Activated CD8-positive, alpha-beta T cell treated with anti-CD3 and anti-CD28 coated beads, Interleukin-2, amount 10 ng/mL, durations not matched to agents 7 days and 5 days (primary cell): ENCODE data around the gene LRRC4. TPM values are rescaled to one million over a fixed set of nuclear protein-coding genes. Genes with fewer than 3 reads are reported as not detected.
A peak's percentile ranks its signal among the peaks of the same experiment; 100 is the strongest.

Experiments
- ATAC-seq: fragments of 150-1000 bp; cut with Tn5 transposase; one replicate; pipeline ENCODE4 v1.10.0; 2021; ENCODE audit warnings: moderate library complexity
- CTCF ChIA-PET: fragments of 350-600 bp; sonication (Branson Sonifier 250); formaldehyde crosslinking; loops from one replicate; lab custom pipeline; 2021; ENCODE audit warnings: antibody characterized with exemption; lab: Charles Lee
- POLR2A ChIA-PET: fragments of 350-600 bp; sonication (Branson Sonifier 250); formaldehyde crosslinking; loops from one replicate; lab custom pipeline; 2021; ENCODE audit warnings: antibody characterized with exemption; lab: Charles Lee
- DNase-seq: peaks from one replicate; pipeline ENCODE4 v3.0.0-alpha.2; 2020
- H3K27ac Mint-ChIP-seq: one replicate; pipeline ENCODE4 v1.8.0; 2021; ENCODE audit warnings: mild to moderate bottlenecking, mixed read lengths
- H3K27me3 Mint-ChIP-seq: one replicate; pipeline ENCODE4 v1.8.0; 2021; ENCODE audit warnings: low read depth, mixed read lengths
- H3K36me3 Mint-ChIP-seq: one replicate; pipeline ENCODE4 v1.8.0; 2021; ENCODE audit warnings: low read depth, mixed read lengths
- H3K4me1 Mint-ChIP-seq: one replicate; pipeline ENCODE4 v1.8.0; 2021; ENCODE audit warnings: low read depth, mixed read lengths
- H3K4me3 Mint-ChIP-seq: one replicate; pipeline ENCODE4 v1.8.0; 2021; ENCODE audit warnings: mild to moderate bottlenecking, mixed read lengths
- H3K9me3 Mint-ChIP-seq: one replicate; pipeline ENCODE4 v1.8.0; 2022; ENCODE audit warnings: mixed read lengths; ENCODE audit not compliant: insufficient read depth
- total RNA-seq, 2 experiments: library from RNA; stranded (reverse); gene quantifications; one replicate each; pipeline ENCODE4 v1.2.3, GENCODE V29; 2021

The LRRC4 gene
- under 1 TPM; 0.24 to 0.50 TPM for total RNA-seq

DNA sequence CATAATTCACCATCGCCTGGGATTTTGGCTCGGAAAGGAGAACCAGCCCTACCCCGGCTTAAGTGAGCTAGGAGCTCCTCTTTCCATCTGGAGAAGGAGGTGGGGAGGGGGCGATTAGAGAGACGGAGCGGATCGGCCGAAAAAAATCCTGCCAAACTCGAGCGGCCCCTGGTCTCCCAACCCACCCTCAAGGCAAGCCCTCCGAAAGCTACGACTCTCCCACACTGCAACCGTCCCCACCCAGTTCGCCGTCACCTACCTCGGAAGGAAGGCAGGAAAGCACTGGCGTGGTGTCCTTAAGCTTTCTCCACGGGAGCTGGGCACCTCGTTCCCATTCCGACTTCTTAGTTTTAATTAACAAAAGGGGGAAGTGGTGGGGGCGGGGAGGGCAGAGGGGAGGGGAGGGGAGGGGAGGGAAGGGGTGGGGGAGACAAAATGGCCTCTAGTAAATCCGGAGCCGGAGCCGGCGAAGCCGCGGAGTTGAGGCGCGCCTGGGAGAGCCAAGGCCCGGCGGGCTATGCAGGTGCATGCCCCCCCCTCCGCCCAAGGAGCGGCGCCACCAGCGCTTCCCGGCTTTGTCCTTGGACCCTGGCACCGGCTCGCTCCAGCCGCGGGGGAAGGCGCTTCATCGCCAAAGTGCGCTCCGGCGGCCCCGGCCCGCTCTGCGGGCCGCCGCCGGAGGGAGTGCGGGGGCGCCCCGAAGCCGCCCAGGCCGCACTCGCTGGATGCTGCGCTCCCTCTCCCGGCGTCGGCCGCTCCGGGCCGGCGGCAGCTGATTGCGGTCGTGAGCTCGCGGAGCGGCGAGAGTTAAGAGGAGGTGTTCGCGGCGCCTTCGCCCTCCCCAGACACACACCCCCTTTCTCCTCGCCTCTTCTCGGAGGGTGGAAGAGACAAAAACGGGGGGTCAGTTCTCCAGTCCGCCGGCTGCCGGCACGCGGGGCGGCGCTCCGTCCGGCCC, at the start of gene LRRC4:
LRRC4 (minus strand) TSS at position 784 of the 958 bp plus-strand sequence. CDS start 797 bp downstream, outside the sequence.
- ChIA-PET CTCF (interaction anchor here (1.0 to 1.5 kb wide), 3 partner anchors 11 to 138 kb away, joined by 3 to 6 read pairs (median 4); no protein-coding TSS in a partner anchor), POLR2A (interaction anchor here (0.7 kb wide), 1 partner anchor 528 kb away, joined by 3 read pairs; no protein-coding TSS in a partner anchor)
- Mint-ChIP-seq H3K4me1 (peaks cover 4% of the 10 kb centered on the region), H3K9me3 (no peaks in the 10 kb centered on the region), H3K4me3 (peak within 1 kb of the TSS; percentile 74), H3K27me3 (peaks cover 8% of the 10 kb centered on the region), H3K27ac (no peak within 1 kb of the TSS), H3K36me3 (peaks cover 15% of the 10 kb centered on the region)
- peak; percentile 55 for ATAC-seq
- DNase-seq = peak; percentile 46

DNA sequence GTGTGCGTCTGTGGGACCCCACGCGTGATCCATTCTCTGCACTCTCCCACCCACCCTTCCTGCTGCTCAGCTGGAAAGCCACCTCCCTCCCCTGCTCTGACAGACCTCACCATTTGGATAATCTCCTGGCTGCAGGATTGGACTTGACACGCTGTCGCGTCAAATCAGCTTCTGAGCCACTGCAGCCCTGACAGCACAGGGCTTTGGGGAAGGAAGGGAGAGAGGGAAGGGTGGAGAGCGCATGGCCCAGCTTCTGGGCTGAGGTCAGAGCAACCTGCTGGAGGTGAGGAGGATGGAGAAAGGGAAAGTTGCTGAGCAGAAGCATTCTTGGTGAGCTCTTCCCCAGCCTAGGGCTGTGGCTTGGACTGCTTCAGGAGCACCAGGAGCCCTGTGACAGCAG, 48.9 kb upstream of the LRRC4 start:
- Mint-ChIP-seq H3K4me3 (no peak overlapping the region), H3K36me3 (peaks cover 8% of the 10 kb centered on the region), H3K4me1 (peaks cover 10% of the 10 kb centered on the region), H3K27ac (no peak overlapping the region), H3K27me3 (no peaks in the 10 kb centered on the region), H3K9me3 (no peaks in the 10 kb centered on the region)
- ATAC-seq (no peak), DNase-seq (no peak)
- CTCF ChIA-PET = interaction anchor here (0.6 kb wide), 1 partner anchor 372 kb away, joined by 3 read pairs; no protein-coding TSS in a partner anchor
- POLR2A ChIA-PET = no interaction called here

- H3K27ac Mint-ChIP-seq = no peak overlapping the region
- DNase-seq = no peak
- peaks cover 10% of the 10 kb centered on the region for H3K4me1 Mint-ChIP-seq
- H3K36me3 Mint-ChIP-seq = peaks cover 8% of the 10 kb centered on the region
- CTCF ChIA-PET = interaction anchor here (1.3 kb wide), 1 partner anchor 26 kb away, joined by 3 read pairs; no protein-coding TSS in a partner anchor
- no peaks in the 10 kb centered on the region for H3K9me3 Mint-ChIP-seq
- POLR2A ChIA-PET = no interaction called here
- H3K4me3 Mint-ChIP-seq = no peak overlapping the region
- no peaks in the 10 kb centered on the region for H3K27me3 Mint-ChIP-seq
- ATAC-seq = no peak
Measured at GRCh38 chr7:128078309-128078708, 47.1 kb upstream of the LRRC4 start.

DNA sequence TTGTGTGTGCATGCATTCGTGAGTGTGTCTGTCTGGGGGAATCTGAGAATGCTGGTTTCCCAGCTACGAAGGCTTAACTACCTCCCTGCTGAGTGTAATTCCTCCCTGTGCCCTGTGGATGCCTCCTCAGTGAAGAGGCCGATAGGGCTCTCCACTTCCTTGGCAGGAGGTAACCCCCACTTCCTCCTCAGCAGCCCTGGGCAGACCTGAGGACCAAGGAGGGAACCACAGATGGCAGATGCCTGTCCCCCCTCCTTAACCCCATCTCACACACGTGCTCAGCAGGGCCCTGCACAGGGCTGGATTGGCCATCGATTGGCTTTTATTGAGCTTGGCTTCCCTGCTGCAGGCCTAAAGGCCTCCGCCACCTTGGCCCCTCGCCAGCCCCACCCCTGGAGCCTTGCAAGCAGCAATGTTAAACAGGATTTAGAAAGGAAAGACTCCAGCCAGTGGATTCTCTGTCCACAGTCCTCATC, 45.6 kb upstream of the LRRC4 start:
- ChIA-PET CTCF (no interaction called here), POLR2A (no interaction called here)
- no peak for ATAC-seq
- H3K36me3 Mint-ChIP-seq = peaks cover 7% of the 10 kb centered on the region
- no peaks in the 10 kb centered on the region for H3K9me3 Mint-ChIP-seq
- H3K27me3 Mint-ChIP-seq = no peaks in the 10 kb centered on the region
- peak overlapping the region; percentile 39 for H3K27ac Mint-ChIP-seq
- H3K4me1 Mint-ChIP-seq = peaks cover 10% of the 10 kb centered on the region
- DNase-seq = no peak
- no peak overlapping the region for H3K4me3 Mint-ChIP-seq

GRCh38 chr7:128076196-128076795, 45.1 kb upstream of the LRRC4 start:
- no peak for DNase-seq
- Mint-ChIP-seq H3K4me3 (no peak overlapping the region), H3K4me1 (peaks cover 14% of the 10 kb centered on the region), H3K36me3 (peaks cover 10% of the 10 kb centered on the region), H3K27ac (peak overlapping the region; percentile 39), H3K27me3 (no peaks in the 10 kb centered on the region), H3K9me3 (no peaks in the 10 kb centered on the region)
- ChIA-PET POLR2A (no interaction called here), CTCF (no interaction called here)
- ATAC-seq = no peak

GRCh38 chr7:128075242-128076095, 44.2 kb upstream of the LRRC4 start:
- no peaks in the 10 kb centered on the region for H3K27me3 Mint-ChIP-seq

DNA sequence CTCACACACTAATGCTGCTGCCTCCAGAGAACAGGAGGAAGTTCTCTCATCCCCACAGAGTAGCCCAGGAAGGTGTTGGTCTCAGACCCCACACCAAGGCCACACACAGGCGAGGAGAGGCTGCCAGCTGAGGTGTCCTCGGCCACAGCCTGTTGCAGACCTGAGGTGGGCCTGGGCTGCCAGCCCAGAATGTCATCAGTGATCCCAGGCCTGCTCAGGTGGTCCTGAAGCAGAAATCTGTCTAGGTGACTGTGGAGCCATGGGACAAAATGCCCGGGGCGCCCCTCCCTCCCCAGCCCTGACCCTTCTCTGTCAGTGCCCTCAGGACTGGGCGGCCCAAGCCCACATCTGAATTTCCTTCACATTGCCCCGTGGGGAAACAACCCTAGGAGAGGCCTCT, 43.5 kb upstream of the LRRC4 start:
- Mint-ChIP-seq H3K36me3 (peaks cover 9% of the 10 kb centered on the region), H3K27me3 (no peaks in the 10 kb centered on the region), H3K9me3 (no peaks in the 10 kb centered on the region), H3K27ac (no peak overlapping the region), H3K4me1 (peaks cover 18% of the 10 kb centered on the region), H3K4me3 (no peak overlapping the region)
- ChIA-PET CTCF (interaction anchor here (0.9 kb wide), 1 partner anchor 246 kb away, joined by 3 read pairs; no protein-coding TSS in a partner anchor), POLR2A (no interaction called here)
- no peak for ATAC-seq
- DNase-seq = no peak

More at GRCh38 chr7:128075242-128076095, 44.2 kb upstream of the LRRC4 start:
- DNase-seq (no peak), ATAC-seq (no peak)
- no peaks in the 10 kb centered on the region for H3K9me3 Mint-ChIP-seq
- peaks cover 9% of the 10 kb centered on the region for H3K36me3 Mint-ChIP-seq
- ChIA-PET CTCF (interaction anchor here (0.9 kb wide), 1 partner anchor 246 kb away, joined by 3 read pairs; no protein-coding TSS in a partner anchor), POLR2A (no interaction called here)
- H3K4me1 Mint-ChIP-seq = peaks cover 18% of the 10 kb centered on the region
- H3K4me3 Mint-ChIP-seq = no peak overlapping the region
- H3K27ac Mint-ChIP-seq = no peak overlapping the region

GRCh38 chr7:128074336-128074735, 43.1 kb upstream of the LRRC4 start:
- ChIA-PET CTCF (no interaction called here), POLR2A (no interaction called here)
- Mint-ChIP-seq H3K9me3 (no peaks in the 10 kb centered on the region), H3K36me3 (peaks cover 9% of the 10 kb centered on the region), H3K4me1 (peaks cover 18% of the 10 kb centered on the region), H3K4me3 (no peak overlapping the region), H3K27ac (no peak overlapping the region), H3K27me3 (no peaks in the 10 kb centered on the region)
- no peak for DNase-seq
- no peak for ATAC-seq

DNA sequence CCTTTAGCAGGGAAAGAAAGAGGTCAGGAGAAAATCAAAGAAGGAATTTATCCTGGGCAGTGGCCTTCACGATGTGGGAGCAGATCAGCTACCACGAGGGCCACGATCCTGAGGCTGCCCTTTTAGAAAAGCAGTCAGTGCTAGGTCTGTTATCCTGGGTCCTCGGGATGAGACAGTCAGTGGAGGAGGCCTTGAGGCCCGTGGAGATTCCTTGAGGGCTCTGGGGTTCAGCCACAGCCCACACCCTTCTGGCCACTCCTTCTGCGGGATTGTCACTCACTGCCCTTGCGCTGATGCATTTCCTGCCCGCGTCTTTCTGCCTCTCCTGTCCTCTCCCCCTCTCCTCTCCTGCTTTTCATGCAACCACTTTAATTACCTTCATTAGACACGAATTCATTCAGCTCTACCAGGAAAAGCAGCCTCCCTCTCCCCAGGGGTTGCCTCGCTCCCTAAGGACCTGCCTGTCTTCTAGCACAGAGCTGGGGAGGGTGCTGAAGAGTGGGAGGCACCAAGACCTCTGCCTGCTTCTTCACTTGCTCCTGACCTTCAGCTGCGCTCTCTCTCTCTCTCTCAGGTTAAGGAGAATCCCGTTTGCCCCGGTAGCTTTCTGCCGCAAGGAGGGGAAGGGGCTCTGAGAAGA, 42.6 kb upstream of the LRRC4 start:
- ChIA-PET POLR2A (no interaction called here), CTCF (no interaction called here)
- no peaks in the 10 kb centered on the region for H3K9me3 Mint-ChIP-seq
- ATAC-seq (no peak), DNase-seq (no peak)
- no peak overlapping the region for H3K27ac Mint-ChIP-seq
- peaks cover 9% of the 10 kb centered on the region for H3K36me3 Mint-ChIP-seq
- peaks cover 20% of the 10 kb centered on the region for H3K4me1 Mint-ChIP-seq
- H3K4me3 Mint-ChIP-seq = no peak overlapping the region
- H3K27me3 Mint-ChIP-seq = no peaks in the 10 kb centered on the region

DNA sequence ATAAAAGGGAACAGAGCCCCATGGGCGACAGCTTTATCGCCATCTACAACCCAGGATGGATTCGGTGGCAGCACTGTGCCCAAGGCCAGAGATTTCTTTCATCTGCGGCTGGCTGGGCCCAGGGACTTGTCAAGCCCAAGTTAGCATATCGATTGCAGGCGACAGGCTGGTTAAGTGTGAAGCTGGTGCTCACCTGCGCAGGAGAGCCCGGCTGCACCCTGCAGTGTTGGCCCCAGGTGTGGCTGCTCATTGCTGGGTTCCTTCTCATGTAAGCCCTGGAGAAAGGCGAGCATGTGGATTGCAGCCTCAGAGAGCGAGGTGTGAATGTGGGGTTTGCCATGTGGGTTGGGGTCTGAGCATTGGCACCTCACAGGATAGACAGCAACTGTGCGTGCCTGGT, 40.6 kb upstream of the LRRC4 start:
- peaks cover 35% of the 10 kb centered on the region for H3K4me1 Mint-ChIP-seq
- ATAC-seq (no peak), DNase-seq (no peak)
- no peak overlapping the region for H3K27ac Mint-ChIP-seq
- H3K27me3 Mint-ChIP-seq = no peaks in the 10 kb centered on the region
- CTCF ChIA-PET = no interaction called here
- POLR2A ChIA-PET = no interaction called here
- H3K36me3 Mint-ChIP-seq = peaks cover 9% of the 10 kb centered on the region
- no peak overlapping the region for H3K4me3 Mint-ChIP-seq
- no peaks in the 10 kb centered on the region for H3K9me3 Mint-ChIP-seq

GRCh38 chr7:128071376-128071775, 40.1 kb upstream of the LRRC4 start:
- peaks cover 7% of the 10 kb centered on the region for H3K36me3 Mint-ChIP-seq
- CTCF ChIA-PET = no interaction called here
- POLR2A ChIA-PET = no interaction called here
- H3K9me3 Mint-ChIP-seq = no peaks in the 10 kb centered on the region
- DNase-seq (no peak), ATAC-seq (no peak)
- peaks cover 31% of the 10 kb centered on the region for H3K4me1 Mint-ChIP-seq
- H3K4me3 Mint-ChIP-seq = no peak overlapping the region
- no peaks in the 10 kb centered on the region for H3K27me3 Mint-ChIP-seq
- no peak overlapping the region for H3K27ac Mint-ChIP-seq
